HepG2 (cell line): Measurements from ENCODE around the gene GABBR2.

ENCODE experiments used
- CTCF ChIP-seq: sonication (generic); formaldehyde crosslinking; IDR thresholded peaks from 2 replicates; pipeline ENCODE4 v1.5.0; 2020; ENCODE audit warnings: mild to moderate bottlenecking, missing genetic modification reagents, moderate library complexity
- FOXM1 ChIP-seq: sonication (generic); formaldehyde crosslinking; IDR thresholded peaks from 2 replicates; pipeline ENCODE4 v1.5.0; 2020; ENCODE audit warnings: missing genetic modification reagents
- FOXP1 ChIP-seq, 2 experiments: fragments of 450-650 bp in 1 of 2; IDR thresholded peaks; 2 replicates each; pipeline ENCODE4 v1.6.1; 2017 to 2018; ENCODE audit warnings: antibody characterized with exemption in 1 of 2
- HOXA7 ChIP-seq: sonication (generic); formaldehyde crosslinking; IDR thresholded peaks from 2 replicates; pipeline ENCODE4 v1.8.1; 2022; ENCODE audit warnings: mild to moderate bottlenecking, missing genetic modification reagents, moderate library complexity
- MXI1 ChIP-seq: IDR thresholded peaks from 3 replicates; pipeline ENCODE4 v1.6.1; 2012; ENCODE audit warnings: low read depth, low read length, inconsistent platforms, borderline replicate concordance
- NFIC ChIP-seq: IDR thresholded peaks from 2 replicates; pipeline ENCODE4 v1.6.1; 2012; ENCODE audit warnings: mild to moderate bottlenecking, low read length, inconsistent platforms
- RBFOX2 ChIP-seq: fragments of 200-400 bp; formaldehyde crosslinking; IDR thresholded peaks from 2 replicates; pipeline ENCODE4 v1.6.1; 2017; ENCODE audit warnings: low read depth, mild to moderate bottlenecking, low read length

- TF ChIP-seq CTCF (CRISPR knock-in tag) = no peak
- no peak for TF ChIP-seq RBFOX2
- TF ChIP-seq NFIC = no peak
- no peak for TF ChIP-seq MXI1
- no peak for TF ChIP-seq FOXM1 (CRISPR knock-in tag)
- no peak for TF ChIP-seq HOXA7
- TF ChIP-seq FOXP1 (IDR thresholded peaks at IDR 0.05) = no peak
- no peak for TF ChIP-seq FOXP1 (CRISPR knock-in tag; IDR thresholded peaks at IDR 0.05)
These were observed 258.9 kb downstream of the GABBR2 start for GRCh38 chr9:98449871-98450270.
